ENCODE results near the gene RPS6KB1.
"Not testable (repeated sequence)": the region's sequence is repeated elsewhere in the genome, so short reads cannot be mapped to it uniquely, and the experiment has no call there.

Gene RPS6KB1

GRCh38 chr17:59964482-59965328, 71.8 kb downstream of the RPS6KB1 start, which contains the start of gene RNFT1:
Gene RNFT1 (minus strand): TSS chr17:59964740. CDS start chr17:59964663, 77 bp downstream.
- TF ChIP-seq CTCF (IDR thresholded peaks at IDR 0.05; ENCODE audit: borderline replicate concordance, control extremely low read depth, extremely low read depth, insufficient read depth, missing control alignments): no peak
- in situ Hi-C loops (cut with MboI; ENCODE audit: low sequenced_read_pairs, unreplicated experiment): no loop called here
- peak; percentile 93 for DNase-seq (ENCODE audit: low spot score)

- DNase-seq (ENCODE audit: low spot score); in situ Hi-C loops (cut with MboI; ENCODE audit: low sequenced_read_pairs, unreplicated experiment): not testable (repeated sequence)
Observed at GRCh38 chr17:59971771-59972170, 78.8 kb downstream of the RPS6KB1 start.

GRCh38 chr17:59972778-59973177, 79.9 kb downstream of the RPS6KB1 start:
- TF ChIP-seq CTCF (IDR thresholded peaks at IDR 0.05; ENCODE audit: borderline replicate concordance, control extremely low read depth, extremely low read depth, insufficient read depth, missing control alignments): no peak
- in situ Hi-C loops (cut with MboI; ENCODE audit: low sequenced_read_pairs, unreplicated experiment): no loop called here
- no peak for DNase-seq (ENCODE audit: low spot score)

- DNase-seq (ENCODE audit: low spot score); in situ Hi-C loops (cut with MboI; ENCODE audit: low sequenced_read_pairs, unreplicated experiment): not testable (repeated sequence)
Observed at GRCh38 chr17:59973483-59973882, 80.6 kb downstream of the RPS6KB1 start.

- DNase-seq (ENCODE audit: low spot score); in situ Hi-C loops (cut with MboI; ENCODE audit: low sequenced_read_pairs, unreplicated experiment): not testable (repeated sequence)
Observed at GRCh38 chr17:59975166-59975565, 82.2 kb downstream of the RPS6KB1 start.

- in situ Hi-C loops (cut with MboI; ENCODE audit: low sequenced_read_pairs, unreplicated experiment); DNase-seq (ENCODE audit: low spot score): not testable (repeated sequence)
Observed at GRCh38 chr17:59996608-59997007, 103.7 kb downstream of the RPS6KB1 start.
